ENCODE results near the gene NR4A1.

- TF ChIP-seq POLR2AphosphoS5 (IDR thresholded peaks at IDR 0.05; ENCODE audit: low read depth, low read length) (no peak), SIN3A (IDR thresholded peaks at IDR 0.05; ENCODE audit: borderline replicate concordance, insufficient read depth, low read length) (no peak), TAF1 (IDR thresholded peaks at IDR 0.05; ENCODE audit: borderline replicate concordance, insufficient read depth, low read length) (no peak), FOXP2 (optimal IDR thresholded peaks at IDR 0.05; ENCODE audit: borderline replicate concordance, extremely low read depth, extremely low read length, insufficient read depth) (no peak)
These were observed 22.5 kb downstream of the NR4A1 start for GRCh38 chr12:52073531-52074381.

Data from PFSK-1 (cell line).